Upper lobe of left lung (tissue), 4 donors: ENCODE results near the gene MLLT3.

ENCODE experiments used
- CTCF ChIP-seq, 6 experiments: fragments of 450-650 bp in 4 of 6; fragments of 200-600 bp in 2 of 6; sonication (generic) in 2 of 6; IDR thresholded peaks; one replicate each; pipeline ENCODE4 v1.5.1; 2016 to 2019; ENCODE audit warnings: antibody characterized with exemption in 6 of 6
- EP300 ChIP-seq, 4 donors: sonication (generic); formaldehyde crosslinking; IDR thresholded peaks; one replicate each; pipeline ENCODE4 v1.5.1; 2017; ENCODE audit warnings: antibody characterized with exemption in 4 of 4, control low read depth in 2 of 4
- POLR2A ChIP-seq, 4 donors: fragments of 450-650 bp; IDR thresholded peaks; one replicate each; pipeline ENCODE4 v1.5.1; 2016 to 2017; ENCODE audit warnings: antibody characterized with exemption in 4 of 4, mild to moderate bottlenecking in 2 of 4

- no peak for TF ChIP-seq EP300 (IDR thresholded peaks at IDR 0.05)
- TF ChIP-seq CTCF (IDR thresholded peaks at IDR 0.05): no peak
- no peak for TF ChIP-seq POLR2A (IDR thresholded peaks at IDR 0.05)
Observed at GRCh38 chr9:20353931-20354652, 268.2 kb downstream of the MLLT3 start.
